Endothelial cell of umbilical vein (primary cell): ENCODE data around the gene PTH1R. TPM values are rescaled to one million over a fixed set of nuclear protein-coding genes. Genes with fewer than 3 reads are reported as not detected.

ENCODE experiments used
- BruUV-seq: library from RNA; stranded (reverse); fragments of 400-500 nt; replicated peaks from 2 replicates; lab custom pipeline; 2021; lab: Mats Ljungman, UMichigan
- CTCF ChIA-PET: fragments of 300-600, 350-600 bp; sonication (Branson Sonifier 250); formaldehyde crosslinking; loops from one replicate; lab custom pipeline; 2021; ENCODE audit warnings: antibody characterized with exemption, inconsistent platforms; lab: Charles Lee
- POLR2A ChIA-PET: fragments of 300-600, 350-600 bp; sonication (Branson Sonifier 250); formaldehyde crosslinking; loops from one replicate; lab custom pipeline; 2021; ENCODE audit warnings: antibody characterized with exemption, inconsistent platforms; lab: Charles Lee
- DNase-seq: peaks from one replicate; pipeline ENCODE4 v3.0.0-alpha.2; 2011; ENCODE audit warnings: low read depth, low spot score
- FAIRE-seq: peaks from 2 replicates; lab custom pipeline; 2011; peaks lifted over from hg19 to GRCh38; lab: Jason Lieb, UNC
- H2AFZ ChIP-seq: 2 replicates; pipeline ENCODE4 v1.6.0; 2012; ENCODE audit warnings: low read depth, low read length, control low read depth, inconsistent platforms
- H3K27ac ChIP-seq: 2 replicates; pipeline ENCODE4 v1.5.1; 2011; ENCODE audit warnings: low read depth, mild to moderate bottlenecking, control low read depth, low read length, moderate library complexity; ENCODE audit not compliant: insufficient read depth
- H3K27me3 ChIP-seq, 2 experiments: 2 replicates each; pipeline versions ENCODE4 v1.6.0 to v1.6.1; 2011; ENCODE audit warnings: low read length in 2 of 2, mixed read lengths in 1 of 2; ENCODE audit not compliant: control insufficient read depth in 2 of 2, insufficient read depth in 2 of 2
- H3K36me3 ChIP-seq, 2 experiments: 2 replicates in 1 of 2; 3 replicates in 1 of 2; pipeline ENCODE4 v1.5.1; 2011; ENCODE audit warnings: low read length in 2 of 2, mild to moderate bottlenecking in 1 of 2, moderate library complexity in 1 of 2; ENCODE audit not compliant: control insufficient read depth in 2 of 2, insufficient read depth in 2 of 2; ENCODE audit errors: extremely low read depth in 1 of 2
- H3K4me1 ChIP-seq: 3 replicates; pipeline ENCODE4 v1.5.1; 2011; ENCODE audit warnings: mild to moderate bottlenecking, low read length; ENCODE audit not compliant: control insufficient read depth, insufficient read depth; ENCODE audit errors: extremely low read depth
- H3K4me2 ChIP-seq: 2 replicates; pipeline ENCODE4 v1.6.1; 2011; ENCODE audit warnings: low read length, control low read depth, mixed read lengths; ENCODE audit not compliant: insufficient read depth
- H3K4me3 ChIP-seq, 3 experiments: fragments of 200-600 bp in 1 of 3; sonication (generic), shearing (Covaris generic) in 1 of 3; replicated peaks in 1 of 3; 2 replicates each; pipeline ENCODE4 v1.5.1; 2011 to 2016; ENCODE audit warnings: control low read depth in 3 of 3, low read length in 3 of 3, mild to moderate bottlenecking in 2 of 3, inconsistent platforms in 1 of 3, low read depth in 1 of 3, moderate library complexity in 1 of 3; ENCODE audit not compliant: insufficient read depth in 1 of 3
- H3K79me2 ChIP-seq: 2 replicates; pipeline ENCODE4 v1.6.0; 2012; ENCODE audit warnings: low read length, inconsistent platforms; ENCODE audit not compliant: control insufficient read depth, insufficient read depth
- H3K9ac ChIP-seq: replicated peaks from 2 replicates; pipeline ENCODE3; 2011; ENCODE audit warnings: low read length, control low read depth; ENCODE audit not compliant: insufficient read depth; ENCODE audit errors: extremely low read depth
- H3K9me1 ChIP-seq: replicated peaks from 3 replicates; pipeline ENCODE4 v1.6.0; 2011; ENCODE audit warnings: mild to moderate bottlenecking, low read length; ENCODE audit not compliant: control insufficient read depth, insufficient read depth; ENCODE audit errors: extremely low read depth
- H3K9me3 ChIP-seq: replicated peaks from 2 replicates; pipeline ENCODE4 v1.5.1; 2012; ENCODE audit warnings: low read length, inconsistent platforms; ENCODE audit not compliant: control insufficient read depth, insufficient read depth
- H4K20me1 ChIP-seq: replicated peaks from 2 replicates; pipeline ENCODE3; 2011; ENCODE audit warnings: mild to moderate bottlenecking, low read length; ENCODE audit not compliant: control insufficient read depth, insufficient read depth; ENCODE audit errors: extremely low read depth
- CTCF ChIP-seq, 2 donors: IDR thresholded peaks; 1 replicate in 1 of 2; 2 replicates in 1 of 2; pipeline ENCODE4 v1.5.1; 2011; ENCODE audit warnings: low read length in 2 of 2, mild to moderate bottlenecking in 2 of 2, moderate library complexity in 2 of 2, control low read depth in 1 of 2, inconsistent platforms in 1 of 2, low read depth in 1 of 2; ENCODE audit not compliant: insufficient read depth in 1 of 2; ENCODE audit errors: extremely low read depth in 1 of 2
- EZH2 ChIP-seq: IDR thresholded peaks from 2 replicates; pipeline ENCODE4 v1.6.1; 2012; ENCODE audit warnings: borderline replicate concordance, low read depth, mild to moderate bottlenecking, moderate library complexity, low read length, inconsistent platforms; ENCODE audit not compliant: severe bottlenecking
- FOS ChIP-seq: IDR thresholded peaks from 2 replicates; pipeline ENCODE4 v1.6.1; 2011; ENCODE audit warnings: mild to moderate bottlenecking, low read length, moderate library complexity, borderline replicate concordance; ENCODE audit not compliant: insufficient read depth
- GATA2 ChIP-seq: IDR thresholded peaks from 2 replicates; pipeline ENCODE4 v1.7.0; 2011; ENCODE audit warnings: low read depth, mild to moderate bottlenecking, moderate library complexity, mixed read lengths, low read length; ENCODE audit not compliant: insufficient read length, insufficient read depth
- JUN ChIP-seq: IDR thresholded peaks from 2 replicates; pipeline ENCODE4 v1.6.1; 2011; ENCODE audit warnings: borderline replicate concordance, low read depth; ENCODE audit not compliant: insufficient read length, insufficient read depth
- MAX ChIP-seq: IDR thresholded peaks from 2 replicates; pipeline ENCODE4 v1.6.1; 2011; ENCODE audit not compliant: insufficient read depth, insufficient read length
- MYC ChIP-seq: IDR thresholded peaks from one replicate; pipeline ENCODE4 v1.6.1; 2011; ENCODE audit warnings: mild to moderate bottlenecking, low read depth, low read length
- POLR2A ChIP-seq: IDR thresholded peaks from 2 replicates; pipeline ENCODE4 v1.6.1; 2012; ENCODE audit warnings: low read depth, mild to moderate bottlenecking, control low read depth, low read length
- POLR2AphosphoS5 ChIP-seq: IDR thresholded peaks from 2 replicates; pipeline ENCODE4 v1.6.1; 2012; ENCODE audit warnings: low read depth, mild to moderate bottlenecking, control low read depth, low read length, moderate library complexity; ENCODE audit not compliant: insufficient read depth
- dilution Hi-C: fragments of 300-500 bp; cut with MboI; formaldehyde crosslinking; loops from one replicate; pipeline ENCODE4 v1.15.0; 2019; ENCODE audit warnings: low sequenced_read_pairs; ENCODE audit not compliant: extremely low pct_ligation_motif_present
- intact Hi-C: fragments of 100-400 bp; cut with micrococcal nuclease; formaldehyde crosslinking; loops from one replicate; pipeline ENCODE4 v1.10.0; 2022
- polyA plus RNA-seq, 4 experiments: library from polyadenylated mRNA; depleted of rRNA in 3 of 4; stranded (reverse) in 3 of 4; unstranded in 1 of 4; fragments of >200 nt; gene quantifications; 2 replicates each; pipeline versions ENCODE4 v1.2.1 to v1.2.3, GENCODE V29; 2011 to 2012; ENCODE audit warnings: missing spikeins in 1 of 4
- total RNA-seq: library from RNA; stranded (reverse); gene quantifications from 2 replicates; pipeline ENCODE4 v1.2.3, GENCODE V29; 2021

The PTH1R gene
- total and polyA plus RNA-seq, 2 donors (not counting 3 experiments of a cell fraction or from before 2014, with no cell fraction given) = 0.08 to 0.46 TPM

- no peak for DNase-seq
- Histone ChIP-seq H3K4me3 (no peak overlapping the region), H2AFZ (no peak overlapping the region), H3K27me3 (no peaks in the 10 kb centered on the region), H4K20me1 (no peaks in the 10 kb centered on the region), H3K9me1 (no peaks in the 10 kb centered on the region), H3K36me3 (no peaks in the 10 kb centered on the region), H3K4me1 (peaks cover 6% of the 10 kb centered on the region), H3K79me2 (no peaks in the 10 kb centered on the region), H3K27ac (no peak overlapping the region), H3K9me3 (no peaks in the 10 kb centered on the region), H3K4me2 (no peak overlapping the region), H3K9ac (no peak overlapping the region)
- CTCF ChIA-PET = interaction anchor here (1.0 to 4.4 kb wide), 17 partner anchors 8 to 230 kb away, joined by 3 to 31 read pairs (median 5); partner anchors contain the start of gene PTH1R
- intact Hi-C loops = loop anchor here (10.0 kb wide), 1 partner anchor 409 kb away; no protein-coding TSS in a partner anchor
- no peak for TF ChIP-seq POLR2AphosphoS5
- TF ChIP-seq FOS = no peak
- no peak for TF ChIP-seq GATA2
- TF ChIP-seq JUN = no peak
- no peak for TF ChIP-seq CTCF (IDR thresholded peaks at IDR 0.05; ENCODE audit: extremely low read depth in 1 of 2, insufficient read depth in 1 of 2, low read depth in 1 of 2, low read length in 2 of 2)
- no peak for TF ChIP-seq MYC
- TF ChIP-seq EZH2 = no peak
- no peak for TF ChIP-seq MAX
- TF ChIP-seq POLR2A = no peak
- dilution Hi-C loops = no loop called here
- POLR2A ChIA-PET = no interaction called here
- no peak for FAIRE-seq
- BruUV-seq = no TSS peak
Observed at GRCh38 chr3:46894256-46894655, 16.7 kb downstream of the PTH1R start.
